CD14-positive monocyte (primary cell): ENCODE results near the gene DNAJC27. TPM values are rescaled to one million over a fixed set of nuclear protein-coding genes. Genes with fewer than 3 reads are reported as not detected.

Source experiments
- DNase-seq, 3 donors: peaks; one replicate each; pipeline ENCODE4 v3.0.0-alpha.2; 2011 to 2022
- H2AFZ ChIP-seq: 2 replicates; pipeline ENCODE4 v1.6.0; 2012; ENCODE audit warnings: mild to moderate bottlenecking, low read depth, low read length, inconsistent platforms; ENCODE audit not compliant: insufficient read depth, poor library complexity, severe bottlenecking
- H3K27ac ChIP-seq, 2 donors: 1 replicate in 1 of 2; 2 replicates in 1 of 2; pipeline ENCODE4 v1.5.1; 2012 to 2013; ENCODE audit warnings: low read length in 2 of 2, control low read depth in 1 of 2, inconsistent platforms in 1 of 2, low read depth in 1 of 2, mild to moderate bottlenecking in 1 of 2
- H3K27me3 ChIP-seq, 2 donors: one replicate each; pipeline versions ENCODE4 v1.6.0 to v1.6.1; 2011 to 2013; ENCODE audit warnings: low read length in 2 of 2; ENCODE audit not compliant: control insufficient read depth in 2 of 2, insufficient read depth in 2 of 2
- H3K36me3 ChIP-seq, 2 donors: replicated peaks in 1 of 2; 1 replicate in 1 of 2; 2 replicates in 1 of 2; pipeline versions ENCODE4 v1.5.1 to v1.6.1; 2012 to 2013; ENCODE audit warnings: low read length in 2 of 2, control low read depth in 1 of 2, inconsistent platforms in 1 of 2, mild to moderate bottlenecking in 1 of 2; ENCODE audit not compliant: insufficient read depth in 2 of 2, control insufficient read depth in 1 of 2
- H3K4me1 ChIP-seq, 2 donors: 1 replicate in 1 of 2; 2 replicates in 1 of 2; pipeline versions ENCODE4 v1.5.1 to v1.6.1; 2012 to 2013; ENCODE audit warnings: low read length in 2 of 2, control low read depth in 1 of 2, inconsistent platforms in 1 of 2, mild to moderate bottlenecking in 1 of 2, moderate library complexity in 1 of 2; ENCODE audit not compliant: insufficient read depth in 2 of 2, control insufficient read depth in 1 of 2
- H3K4me2 ChIP-seq: replicated peaks from 2 replicates; pipeline ENCODE3; 2012; ENCODE audit warnings: low read length, moderate library complexity, mild to moderate bottlenecking; ENCODE audit not compliant: poor library complexity, severe bottlenecking; ENCODE audit errors: extremely low read depth
- H3K4me3 ChIP-seq, 3 experiments: fragments of 200-600 bp in 1 of 3; sonication (generic) in 1 of 3; replicated peaks in 1 of 3; 1 replicate in 2 of 3; 2 replicates in 1 of 3; pipeline ENCODE4 v1.5.1; 2011 to 2013; ENCODE audit warnings: low read length in 3 of 3, mild to moderate bottlenecking in 3 of 3, control low read depth in 2 of 3, low read depth in 2 of 3, inconsistent platforms in 1 of 3, moderate library complexity in 1 of 3
- H3K79me2 ChIP-seq: 2 replicates; pipeline ENCODE4 v1.6.0; 2012; ENCODE audit warnings: mild to moderate bottlenecking, control low read depth, inconsistent platforms, low read length, moderate library complexity; ENCODE audit not compliant: insufficient read depth
- H3K9ac ChIP-seq: 2 replicates; pipeline ENCODE4 v1.6.0; 2017; ENCODE audit warnings: low read length, mild to moderate bottlenecking; ENCODE audit not compliant: insufficient read depth, poor library complexity, severe bottlenecking
- H3K9me3 ChIP-seq, 2 donors: replicated peaks in 1 of 2; 1 replicate in 1 of 2; 2 replicates in 1 of 2; pipeline versions ENCODE4 v1.5.1 to v1.6.1; 2012 to 2013; ENCODE audit warnings: low read length in 2 of 2, control low read depth in 1 of 2; ENCODE audit not compliant: control insufficient read depth in 1 of 2, insufficient read depth in 1 of 2
- H4K20me1 ChIP-seq: 2 replicates; pipeline ENCODE4 v1.6.0; 2012; ENCODE audit warnings: mild to moderate bottlenecking, low read length, control low read depth, moderate library complexity; ENCODE audit not compliant: insufficient read depth
- H3K27ac Mint-ChIP-seq, 7 donors: one replicate each; pipeline ENCODE4 v1.8.0; 2020; ENCODE audit warnings: mild to moderate bottlenecking in 7 of 7, mixed read lengths in 7 of 7, moderate library complexity in 6 of 7, inconsistent platforms in 2 of 7
- H3K27me3 Mint-ChIP-seq, 3 donors: one replicate each; pipeline ENCODE4 v1.8.0; 2021 to 2022; ENCODE audit warnings: low read depth in 3 of 3, mild to moderate bottlenecking in 3 of 3, mixed read lengths in 3 of 3, moderate library complexity in 3 of 3, inconsistent platforms in 1 of 3
- H3K36me3 Mint-ChIP-seq, 2 donors: one replicate each; pipeline ENCODE4 v1.8.0; 2020; ENCODE audit warnings: mixed read lengths in 2 of 2, inconsistent platforms in 1 of 2, mild to moderate bottlenecking in 1 of 2
- H3K4me1 Mint-ChIP-seq: one replicate; pipeline ENCODE4 v1.8.0; 2020; ENCODE audit warnings: mild to moderate bottlenecking, mixed read lengths
- H3K4me3 Mint-ChIP-seq, 2 donors: one replicate each; pipeline ENCODE4 v1.8.0; 2020; ENCODE audit warnings: mild to moderate bottlenecking in 2 of 2, mixed read lengths in 2 of 2, moderate library complexity in 1 of 2
- H3K9me3 Mint-ChIP-seq, 7 donors: one replicate each; pipeline ENCODE4 v1.8.0; 2020 to 2022; ENCODE audit warnings: mixed read lengths in 7 of 7, mild to moderate bottlenecking in 6 of 7, moderate library complexity in 6 of 7, inconsistent platforms in 2 of 7
- WGBS: methylation state at CpG from one replicate; pipeline ENCODE4 v1.1.5; 2013; ENCODE audit warnings: missing lambda C conversion rate; ENCODE audit not compliant: insufficient coverage; 5-methylcytosine and 5-hydroxymethylcytosine counted together
- intact Hi-C, 2 donors: fragments of 100-400 bp; cut with micrococcal nuclease; formaldehyde crosslinking; loops; one replicate each; pipeline versions ENCODE4 v1.15.0 to v1.15.1; 2023
- polyA plus RNA-seq, 3 donors: library from polyadenylated mRNA; depleted of rRNA in 1 of 3; unstranded in 2 of 3; stranded (reverse) in 1 of 3; fragments of 300-500 nt in 2 of 3; fragments of >200 nt in 1 of 3; fragmentation: Illumina TruSeq in 2 of 3; gene quantifications; 1 replicate in 2 of 3; 2 replicates in 1 of 3; pipeline ENCODE4 v1.2.3, GENCODE V29; 2012 to 2021
- TF ChIP-seq, protein P1 (sequence below): fragments of 200-600 bp; IDR thresholded peaks from one replicate; pipeline ENCODE4 v1.8.0; 2022; ENCODE audit warnings: antibody characterized with exemption, mild to moderate bottlenecking

The DNAJC27 gene
- polyA plus RNA-seq, 3 donors, result 0.86 to 2.8 (median 2.2) TPM

DNA sequence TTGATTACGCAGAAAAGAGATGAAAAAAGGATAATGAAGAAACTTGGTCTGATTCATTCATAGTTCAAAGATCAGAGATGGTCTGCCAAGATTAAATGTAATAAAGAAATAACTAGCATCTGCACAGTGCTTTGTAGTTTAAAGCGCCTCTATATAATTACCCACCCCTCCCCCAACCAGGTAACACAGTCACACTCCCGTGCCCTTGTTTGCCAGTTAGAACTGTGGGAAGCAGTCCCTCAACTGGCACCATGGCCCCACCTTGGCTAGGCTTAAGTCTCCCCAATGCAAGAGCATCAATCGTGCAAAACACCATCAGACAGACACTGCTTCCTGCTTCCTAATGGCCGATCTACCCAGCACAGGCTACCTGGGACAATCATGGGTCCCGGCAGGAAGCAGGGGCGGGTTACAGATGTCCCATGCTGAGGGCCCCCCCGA lies 63.3 kb downstream of the DNAJC27 start:
- Histone ChIP-seq H3K27me3 (no peaks in the 10 kb centered on the region), H2AFZ (no peak overlapping the region), H3K9me3 (peaks cover 0 to 3% of the 10 kb centered on the region in 2 donors), H3K9ac (no peak overlapping the region), H3K4me3 (no peak overlapping the region), H3K4me2 (no peak overlapping the region), H3K36me3 (no peaks in the 10 kb centered on the region), H3K27ac (no peak overlapping the region), H3K4me1 (no peaks in the 10 kb centered on the region), H3K79me2 (no peaks in the 10 kb centered on the region), H4K20me1 (no peaks in the 10 kb centered on the region)
- peaks cover 0 to 2% (median 0%) of the 10 kb centered on the region in 3 donors for H3K27me3 Mint-ChIP-seq
- 93% methylated on average over 6 of the region's 8 CpGs for WGBS
- TF ChIP-seq, protein P1, sequence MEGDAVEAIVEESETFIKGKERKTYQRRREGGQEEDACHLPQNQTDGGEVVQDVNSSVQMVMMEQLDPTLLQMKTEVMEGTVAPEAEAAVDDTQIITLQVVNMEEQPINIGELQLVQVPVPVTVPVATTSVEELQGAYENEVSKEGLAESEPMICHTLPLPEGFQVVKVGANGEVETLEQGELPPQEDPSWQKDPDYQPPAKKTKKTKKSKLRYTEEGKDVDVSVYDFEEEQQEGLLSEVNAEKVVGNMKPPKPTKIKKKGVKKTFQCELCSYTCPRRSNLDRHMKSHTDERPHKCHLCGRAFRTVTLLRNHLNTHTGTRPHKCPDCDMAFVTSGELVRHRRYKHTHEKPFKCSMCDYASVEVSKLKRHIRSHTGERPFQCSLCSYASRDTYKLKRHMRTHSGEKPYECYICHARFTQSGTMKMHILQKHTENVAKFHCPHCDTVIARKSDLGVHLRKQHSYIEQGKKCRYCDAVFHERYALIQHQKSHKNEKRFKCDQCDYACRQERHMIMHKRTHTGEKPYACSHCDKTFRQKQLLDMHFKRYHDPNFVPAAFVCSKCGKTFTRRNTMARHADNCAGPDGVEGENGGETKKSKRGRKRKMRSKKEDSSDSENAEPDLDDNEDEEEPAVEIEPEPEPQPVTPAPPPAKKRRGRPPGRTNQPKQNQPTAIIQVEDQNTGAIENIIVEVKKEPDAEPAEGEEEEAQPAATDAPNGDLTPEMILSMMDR, result no peak
- H3K27ac Mint-ChIP-seq, result no peak overlapping the region
- peaks cover 5 to 10% (median 6%) of the 10 kb centered on the region in 7 donors for H3K9me3 Mint-ChIP-seq
- no peak overlapping the region for H3K4me3 Mint-ChIP-seq
- H3K4me1 Mint-ChIP-seq, result peaks cover 8% of the 10 kb centered on the region
- intact Hi-C loops, result no loop called here
- H3K36me3 Mint-ChIP-seq, result peaks cover 4 to 11% of the 10 kb centered on the region in 2 donors
- DNase-seq, result no peak

DNA sequence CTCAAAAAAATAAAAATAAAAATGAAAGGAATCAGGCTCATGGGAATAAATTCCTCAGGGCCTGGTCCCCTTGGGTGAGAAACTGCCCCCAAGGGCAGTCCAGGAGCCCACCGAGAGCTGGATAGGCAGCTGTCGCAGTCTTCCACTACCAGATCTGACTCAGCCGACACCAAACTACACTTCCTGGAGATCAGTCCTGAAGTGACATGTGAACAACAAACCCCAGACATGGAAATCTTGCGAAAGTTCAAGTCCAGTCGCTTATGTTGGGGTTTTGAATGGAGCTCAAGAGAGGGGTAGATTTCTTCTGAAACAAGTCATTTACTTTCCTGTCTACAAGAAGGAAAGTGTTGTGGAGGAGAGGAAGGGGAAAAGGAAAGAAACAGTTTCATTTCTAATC lies 64.6 kb downstream of the DNAJC27 start:
- Histone ChIP-seq H3K79me2 (no peaks in the 10 kb centered on the region), H3K4me3 (no peak overlapping the region), H3K36me3 (no peaks in the 10 kb centered on the region), H2AFZ (peak overlapping the region; percentile 23), H3K9ac (no peak overlapping the region), H3K9me3 (peaks cover 0 to 3% of the 10 kb centered on the region in 2 donors), H3K27me3 (no peaks in the 10 kb centered on the region), H3K27ac (no peak overlapping the region), H3K4me2 (no peak overlapping the region), H4K20me1 (no peaks in the 10 kb centered on the region), H3K4me1 (no peaks in the 10 kb centered on the region)
- Mint-ChIP-seq H3K27ac (no peak overlapping the region), H3K36me3 (peaks cover 9 to 15% of the 10 kb centered on the region in 2 donors), H3K4me1 (peaks cover 11% of the 10 kb centered on the region), H3K27me3 (peaks cover 0 to 2% (median 0%) of the 10 kb centered on the region in 3 donors), H3K4me3 (no peak overlapping the region), H3K9me3 (peaks cover 5 to 10% (median 6%) of the 10 kb centered on the region in 7 donors)
- TF ChIP-seq, protein P1, result no peak
- intact Hi-C loops, result no loop called here
- 43% methylated on average over 2 of the region's 5 CpGs for WGBS
- DNase-seq, result peak in 1 of 3 donors; percentile 8
